ENCODE data around the gene DOCK2.

The DOCK2 gene

GRCh38 chr5:169988947-169989346 lies 351.9 kb downstream of the DOCK2 start:
- DNase-seq (ENCODE audit: low read depth): no peak

GRCh38 chr5:169989365-169989764 lies 352.3 kb downstream of the DOCK2 start:
- no peak for DNase-seq (ENCODE audit: low read depth)

- DNase-seq (ENCODE audit: low read depth): no peak
These were observed 354.2 kb downstream of the DOCK2 start for GRCh38 chr5:169991115-169991869.

- DNase-seq (ENCODE audit: low read depth): no peak
These were observed 355.9 kb downstream of the DOCK2 start for GRCh38 chr5:169992789-169993484.

GRCh38 chr5:169993485-169993790 lies 356.4 kb downstream of the DOCK2 start:
- DNase-seq (ENCODE audit: low read depth): no peak

GRCh38 chr5:169997798-169998197 lies 360.7 kb downstream of the DOCK2 start:
- DNase-seq (ENCODE audit: low read depth): no peak

GRCh38 chr5:169999621-170000020 lies 362.5 kb downstream of the DOCK2 start:
- DNase-seq (ENCODE audit: low read depth): no peak

- DNase-seq (ENCODE audit: low read depth): no peak
These were observed 363.1 kb downstream of the DOCK2 start for GRCh38 chr5:170000155-170000554.

- no peak for DNase-seq (ENCODE audit: low read depth)
These were observed 368.9 kb downstream of the DOCK2 start for GRCh38 chr5:170006021-170006420.

- DNase-seq (ENCODE audit: low read depth): no peak
These were observed 371.3 kb downstream of the DOCK2 start for GRCh38 chr5:170008376-170008775.

- DNase-seq (ENCODE audit: low read depth): no peak
These were observed 373.5 kb downstream of the DOCK2 start for GRCh38 chr5:170010595-170010994.

GRCh38 chr5:170011751-170012150 lies 374.7 kb downstream of the DOCK2 start:
- DNase-seq (ENCODE audit: low read depth): no peak

GRCh38 chr5:170012622-170013021 lies 375.5 kb downstream of the DOCK2 start:
- no peak for DNase-seq (ENCODE audit: low read depth)

- no peak for DNase-seq (ENCODE audit: low read depth)
These were observed 383.3 kb downstream of the DOCK2 start for GRCh38 chr5:170020423-170020822.

GRCh38 chr5:170021506-170021905 lies 384.4 kb downstream of the DOCK2 start:
- DNase-seq (ENCODE audit: low read depth): no peak

GRCh38 chr5:170025853-170026252 lies 388.8 kb downstream of the DOCK2 start:
- no peak for DNase-seq (ENCODE audit: low read depth)

GRCh38 chr5:170028124-170028523 lies 391.0 kb downstream of the DOCK2 start:
- no peak for DNase-seq (ENCODE audit: low read depth)

GRCh38 chr5:170034231-170034630 lies 397.2 kb downstream of the DOCK2 start:
- DNase-seq (ENCODE audit: low read depth): no peak

GRCh38 chr5:170038241-170038640 lies 401.2 kb downstream of the DOCK2 start:
- no peak for DNase-seq (ENCODE audit: low read depth)

GRCh38 chr5:170039830-170040229 lies 402.8 kb downstream of the DOCK2 start:
- DNase-seq (ENCODE audit: low read depth): no peak

- DNase-seq (ENCODE audit: low read depth): no peak
These were observed 409.2 kb downstream of the DOCK2 start for GRCh38 chr5:170046241-170046640.

GRCh38 chr5:170049713-170050112 lies 412.6 kb downstream of the DOCK2 start:
- DNase-seq (ENCODE audit: low read depth): no peak

GRCh38 chr5:170053896-170054295 lies 416.8 kb downstream of the DOCK2 start:
- DNase-seq (ENCODE audit: low read depth): no peak

GRCh38 chr5:170055606-170056005 lies 418.5 kb downstream of the DOCK2 start:
- DNase-seq (ENCODE audit: low read depth): no peak
